ENCODE results near the gene SLC38A10.

Gene SLC38A10

DNA sequence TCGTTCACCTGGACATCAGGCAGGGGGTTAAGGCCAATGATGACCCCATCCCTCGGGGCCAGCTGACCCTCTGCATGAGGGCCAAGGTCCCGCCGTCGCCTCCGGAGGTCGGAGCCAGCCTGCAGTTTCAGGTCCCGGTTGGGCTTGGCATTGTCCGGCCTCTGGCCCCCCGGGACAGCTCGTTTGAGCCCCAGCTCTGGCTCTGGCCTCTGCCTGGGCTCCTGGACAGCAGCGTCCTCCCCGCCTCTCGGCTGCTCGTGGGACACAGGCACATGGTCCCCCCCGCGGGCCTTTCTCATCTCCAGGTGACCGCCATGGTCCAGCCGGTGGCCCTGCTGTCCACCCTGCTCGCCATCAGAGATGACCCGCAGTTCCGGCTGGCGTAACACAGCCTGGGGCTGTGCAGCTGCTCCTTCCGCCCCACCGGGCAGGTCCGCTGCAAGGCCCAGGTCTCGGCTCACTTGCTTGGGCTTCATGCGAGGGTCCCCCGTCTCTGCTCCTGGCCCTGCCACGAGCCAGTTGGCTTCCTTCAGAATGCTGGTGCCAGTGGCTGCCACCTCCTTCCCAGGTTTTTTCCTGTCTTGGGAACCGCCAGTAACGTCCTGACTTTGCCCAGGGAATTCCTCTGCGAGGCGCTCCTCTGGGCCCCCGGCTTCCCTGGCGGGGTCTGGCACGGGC is 49.3 kb downstream of the SLC38A10 start:
- no peak overlapping the region for H3K4me2 ChIP-seq (ENCODE audit: low read length)
- no peaks in the 10 kb centered on the region for H3K27me3 ChIP-seq (ENCODE audit: control insufficient read depth, insufficient read depth, low read length)
- no peaks in the 10 kb centered on the region for H3K9me3 ChIP-seq (ENCODE audit: control insufficient read depth, low read length)
- H3K9ac ChIP-seq: no peak overlapping the region
- no peaks in the 10 kb centered on the region for H3K4me1 ChIP-seq
- H3K4me3 ChIP-seq (ENCODE audit: low read depth, low read length): no peak overlapping the region
- no peak overlapping the region for H2AFZ ChIP-seq
- H3K79me2 ChIP-seq: peaks cover 4% of the 10 kb centered on the region
- H3K36me3 ChIP-seq (ENCODE audit: control insufficient read depth, insufficient read depth, low read length): no peaks in the 10 kb centered on the region
- TF ChIP-seq, protein P1, sequence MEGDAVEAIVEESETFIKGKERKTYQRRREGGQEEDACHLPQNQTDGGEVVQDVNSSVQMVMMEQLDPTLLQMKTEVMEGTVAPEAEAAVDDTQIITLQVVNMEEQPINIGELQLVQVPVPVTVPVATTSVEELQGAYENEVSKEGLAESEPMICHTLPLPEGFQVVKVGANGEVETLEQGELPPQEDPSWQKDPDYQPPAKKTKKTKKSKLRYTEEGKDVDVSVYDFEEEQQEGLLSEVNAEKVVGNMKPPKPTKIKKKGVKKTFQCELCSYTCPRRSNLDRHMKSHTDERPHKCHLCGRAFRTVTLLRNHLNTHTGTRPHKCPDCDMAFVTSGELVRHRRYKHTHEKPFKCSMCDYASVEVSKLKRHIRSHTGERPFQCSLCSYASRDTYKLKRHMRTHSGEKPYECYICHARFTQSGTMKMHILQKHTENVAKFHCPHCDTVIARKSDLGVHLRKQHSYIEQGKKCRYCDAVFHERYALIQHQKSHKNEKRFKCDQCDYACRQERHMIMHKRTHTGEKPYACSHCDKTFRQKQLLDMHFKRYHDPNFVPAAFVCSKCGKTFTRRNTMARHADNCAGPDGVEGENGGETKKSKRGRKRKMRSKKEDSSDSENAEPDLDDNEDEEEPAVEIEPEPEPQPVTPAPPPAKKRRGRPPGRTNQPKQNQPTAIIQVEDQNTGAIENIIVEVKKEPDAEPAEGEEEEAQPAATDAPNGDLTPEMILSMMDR (IDR thresholded peaks at IDR 0.05): no peak
- H3K27ac ChIP-seq: no peak overlapping the region

DNA sequence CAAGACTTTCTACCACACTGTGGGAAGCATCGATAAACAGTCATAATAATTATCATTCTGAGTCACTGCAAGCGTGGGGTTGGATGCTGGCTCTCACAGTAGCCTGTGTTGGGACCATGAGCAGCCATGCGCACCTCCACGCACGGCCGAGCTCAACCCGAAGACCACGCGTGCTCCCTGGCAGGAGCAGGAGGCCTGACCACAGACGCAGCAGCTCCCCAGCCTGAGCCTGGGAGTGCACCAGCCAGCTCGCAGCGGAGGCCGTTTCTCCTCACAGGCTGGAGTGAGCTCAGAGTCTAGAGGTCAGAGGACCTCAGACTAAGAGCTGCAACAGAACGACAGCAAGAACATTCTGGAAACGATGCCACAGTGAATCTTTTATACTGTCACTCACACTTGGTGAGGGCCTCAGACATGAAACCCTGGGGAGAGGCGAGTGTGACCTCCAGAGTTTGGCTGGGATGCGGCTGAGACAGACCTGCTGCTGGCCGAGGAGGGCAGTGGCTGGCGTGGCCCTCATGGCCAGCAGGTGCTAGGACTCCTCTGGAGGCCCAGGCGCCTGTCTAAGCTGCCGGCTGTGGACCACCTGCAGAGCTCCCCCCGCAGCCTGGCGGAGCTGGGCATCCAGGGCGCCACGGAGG is 50.0 kb downstream of the SLC38A10 start:
- Histone ChIP-seq H3K9me3 (ENCODE audit: control insufficient read depth, low read length) (no peaks in the 10 kb centered on the region), H2AFZ (no peak overlapping the region), H3K27me3 (ENCODE audit: control insufficient read depth, insufficient read depth, low read length) (no peaks in the 10 kb centered on the region), H3K79me2 (peaks cover 1% of the 10 kb centered on the region), H3K9ac (no peak overlapping the region), H3K27ac (no peak overlapping the region), H3K4me1 (peaks cover 3% of the 10 kb centered on the region), H3K4me3 (ENCODE audit: low read depth, low read length) (no peak overlapping the region), H3K4me2 (ENCODE audit: low read length) (no peak overlapping the region), H3K36me3 (ENCODE audit: control insufficient read depth, insufficient read depth, low read length) (no peaks in the 10 kb centered on the region)
- TF ChIP-seq, protein P1 (IDR thresholded peaks at IDR 0.05): no peak

DNA sequence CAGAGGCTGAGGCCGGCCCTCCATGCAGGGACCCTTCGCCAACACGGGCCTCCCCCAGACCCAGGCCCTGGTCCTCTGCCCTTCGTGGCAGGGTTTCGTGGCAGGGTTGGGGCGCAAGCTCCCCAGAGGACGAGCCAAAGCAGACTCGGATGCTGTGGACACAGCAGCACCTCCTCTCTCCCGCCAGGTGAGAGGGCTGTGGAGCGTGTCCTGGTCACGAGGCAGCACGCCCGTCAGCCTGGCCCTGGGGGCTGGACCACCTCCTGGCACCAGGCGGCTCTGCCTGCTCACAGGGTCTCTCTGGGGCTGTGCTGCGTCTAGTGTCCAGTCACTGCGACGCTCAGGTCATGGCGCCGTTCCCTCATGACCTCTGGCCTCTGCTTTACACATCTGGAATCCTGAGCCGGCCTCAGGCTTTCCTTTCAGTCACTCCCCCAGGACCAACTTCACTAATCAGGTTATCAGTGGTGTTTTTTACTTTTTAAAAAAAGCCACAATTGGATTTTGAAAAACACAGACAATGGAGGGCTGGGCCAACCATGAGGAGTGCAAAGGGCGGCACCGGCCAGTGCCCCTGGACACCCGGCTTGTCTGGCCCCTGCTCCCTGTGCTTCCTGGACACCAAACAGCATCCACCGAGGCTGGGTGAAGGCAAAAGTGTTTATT is 50.6 kb downstream of the SLC38A10 start:
- Histone ChIP-seq H3K27ac (no peak overlapping the region), H3K4me2 (ENCODE audit: low read length) (no peak overlapping the region), H2AFZ (no peak overlapping the region), H3K4me3 (ENCODE audit: low read depth, low read length) (no peak overlapping the region), H3K4me1 (peaks cover 8% of the 10 kb centered on the region), H3K9me3 (ENCODE audit: control insufficient read depth, low read length) (no peaks in the 10 kb centered on the region), H3K9ac (no peak overlapping the region), H3K27me3 (ENCODE audit: control insufficient read depth, insufficient read depth, low read length) (no peaks in the 10 kb centered on the region), H3K36me3 (ENCODE audit: control insufficient read depth, insufficient read depth, low read length) (no peaks in the 10 kb centered on the region), H3K79me2 (peaks cover 5% of the 10 kb centered on the region)
- TF ChIP-seq, protein P1 (IDR thresholded peaks at IDR 0.05): no peak

DNA sequence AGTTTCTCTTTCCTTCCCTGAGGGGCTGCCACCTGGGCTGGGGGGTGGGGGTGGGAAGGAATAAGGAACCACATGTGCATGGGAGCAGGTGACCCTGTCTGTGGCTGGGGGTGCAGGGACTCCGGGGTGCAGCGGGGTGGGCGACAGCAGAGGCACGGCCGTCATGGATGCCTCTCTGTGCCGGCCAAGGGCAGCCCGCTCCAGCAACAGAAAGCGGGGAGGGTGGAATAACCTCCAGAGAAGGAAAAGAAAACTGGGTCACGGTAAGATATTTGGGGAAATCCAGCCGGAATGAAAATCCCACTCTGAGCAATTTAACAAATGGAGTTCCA is 51.8 kb downstream of the SLC38A10 start:
- no peaks in the 10 kb centered on the region for H3K36me3 ChIP-seq (ENCODE audit: control insufficient read depth, insufficient read depth, low read length)
- H3K9ac ChIP-seq: no peak overlapping the region
- H3K4me3 ChIP-seq (ENCODE audit: low read depth, low read length): no peak overlapping the region
- no peaks in the 10 kb centered on the region for H3K27me3 ChIP-seq (ENCODE audit: control insufficient read depth, insufficient read depth, low read length)
- H3K4me1 ChIP-seq: peaks cover 8% of the 10 kb centered on the region
- no peak overlapping the region for H3K4me2 ChIP-seq (ENCODE audit: low read length)
- peaks cover 9% of the 10 kb centered on the region for H3K79me2 ChIP-seq
- H3K27ac ChIP-seq: no peak overlapping the region
- H2AFZ ChIP-seq: no peak overlapping the region
- H3K9me3 ChIP-seq (ENCODE audit: control insufficient read depth, low read length): no peaks in the 10 kb centered on the region
- TF ChIP-seq, protein P1 (IDR thresholded peaks at IDR 0.05): no peak

Data from parathyroid adenoma (tissue), 2 donors.